IMR-90 (cell line): Measurements from ENCODE around the gene CCNB1. TPM values are rescaled to one million over a fixed set of nuclear protein-coding genes. Genes with fewer than 3 reads are reported as not detected.

Experiments
- ATAC-seq: fragments of 200-7000 bp; cut with Tn5 transposase; 2 replicates; pipeline ENCODE4 v1.9.1; 2020; ENCODE audit warnings: low read depth, mild to moderate bottlenecking, moderate library complexity
- BruUV-seq: library from RNA; stranded (reverse); fragments of 400-500 nt; replicated peaks from 2 replicates; lab custom pipeline; 2021; lab: Mats Ljungman, UMichigan
- CTCF ChIA-PET: fragments of 300-600 bp; formaldehyde crosslinking; extraction: SDS; loops from one replicate; lab custom pipeline; 2021; ENCODE audit warnings: antibody characterized with exemption; lab: Yijun Ruan, JAX
- POLR2A ChIA-PET: fragments of 300-600 bp; sonication (Branson Sonifier 250); formaldehyde crosslinking; loops from one replicate; lab custom pipeline; 2022; ENCODE audit warnings: antibody characterized with exemption; ENCODE audit not compliant: unreplicated experiment; lab: Charles Lee
- DNase-seq: peaks from one replicate; pipeline ENCODE4 v3.0.0; 2013
- H2AFZ ChIP-seq: replicated peaks from 2 replicates; pipeline ENCODE3; 2013; ENCODE audit warnings: low read length, mild to moderate bottlenecking; ENCODE audit not compliant: poor library complexity
- H2AK5ac ChIP-seq: 2 replicates; pipeline ENCODE4 v1.6.1; 2013; ENCODE audit warnings: low read depth, low read length, inconsistent platforms
- H2AK9ac ChIP-seq: replicated peaks from 2 replicates; pipeline ENCODE3; 2013; ENCODE audit warnings: mild to moderate bottlenecking, low read depth, low read length, moderate library complexity; ENCODE audit not compliant: poor library complexity
- H2BK120ac ChIP-seq: 2 replicates; pipeline ENCODE4 v1.6.1; 2013; ENCODE audit warnings: low read depth, low read length, inconsistent platforms
- H2BK15ac ChIP-seq: 3 replicates; pipeline ENCODE4 v1.6.1; 2013; ENCODE audit warnings: low read depth, low read length, inconsistent platforms
- H2BK20ac ChIP-seq: 2 replicates; pipeline ENCODE4 v1.6.1; 2013; ENCODE audit warnings: low read depth, mild to moderate bottlenecking, inconsistent platforms, low read length, moderate library complexity
- H2BK5ac ChIP-seq: 2 replicates; pipeline ENCODE4 v1.6.1; 2013; ENCODE audit warnings: mild to moderate bottlenecking, low read depth, low read length, inconsistent platforms; ENCODE audit not compliant: poor library complexity, severe bottlenecking
- H3K14ac ChIP-seq: replicated peaks from 2 replicates; pipeline ENCODE4 v1.6.1; 2013; ENCODE audit warnings: low read depth, low read length, inconsistent platforms
- H3K18ac ChIP-seq: 2 replicates; pipeline ENCODE4 v1.6.1; 2013; ENCODE audit warnings: low read depth, low read length, control low read depth
- H3K23ac ChIP-seq: 2 replicates; pipeline ENCODE4 v1.6.1; 2013; ENCODE audit warnings: low read depth, low read length, inconsistent platforms
- H3K27ac ChIP-seq: 2 replicates; pipeline ENCODE4 v1.5.1; 2013; ENCODE audit warnings: mild to moderate bottlenecking, control low read depth, low read length; ENCODE audit not compliant: insufficient read depth
- H3K27me3 ChIP-seq: 2 replicates; pipeline ENCODE4 v1.6.1; 2013; ENCODE audit warnings: low read length; ENCODE audit not compliant: control insufficient read depth, insufficient read depth
- H3K36me3 ChIP-seq: 2 replicates; pipeline ENCODE4 v1.6.1; 2013; ENCODE audit warnings: low read length, mixed read lengths; ENCODE audit not compliant: control insufficient read depth, insufficient read depth
- H3K4ac ChIP-seq: 2 replicates; pipeline ENCODE4 v1.6.1; 2013; ENCODE audit warnings: low read depth, low read length, inconsistent platforms
- H3K4me1 ChIP-seq: 2 replicates; pipeline ENCODE4 v1.6.1; 2013; ENCODE audit warnings: low read length, mixed read lengths; ENCODE audit not compliant: control insufficient read depth, insufficient read depth
- H3K4me2 ChIP-seq: 2 replicates; pipeline ENCODE4 v1.6.1; 2013; ENCODE audit warnings: low read depth, mild to moderate bottlenecking, control low read depth, low read length, moderate library complexity
- H3K4me3 ChIP-seq: 2 replicates; pipeline ENCODE4 v1.5.1; 2013; ENCODE audit warnings: low read depth, mild to moderate bottlenecking, control low read depth, low read length, moderate library complexity; ENCODE audit not compliant: insufficient read depth
- H3K56ac ChIP-seq: 2 replicates; pipeline ENCODE4 v1.6.1; 2013; ENCODE audit warnings: low read length, inconsistent platforms; ENCODE audit not compliant: insufficient read depth; ENCODE audit errors: extremely low read depth
- H3K79me1 ChIP-seq, 2 experiments: 2 replicates each; pipeline ENCODE4 v1.6.1; 2013; ENCODE audit warnings: low read length in 2 of 2, inconsistent platforms in 1 of 2, low read depth in 1 of 2
- H3K9ac ChIP-seq: 2 replicates; pipeline ENCODE4 v1.6.1; 2013; ENCODE audit warnings: low read depth, low read length, control low read depth
- H3K9me1 ChIP-seq: 2 replicates; pipeline ENCODE4 v1.6.1; 2013; ENCODE audit warnings: low read length, inconsistent platforms; ENCODE audit not compliant: insufficient read depth
- H3K9me3 ChIP-seq: 2 replicates; pipeline ENCODE4 v1.6.1; 2013; ENCODE audit warnings: low read length; ENCODE audit not compliant: control insufficient read depth, insufficient read depth
- H4K20me1 ChIP-seq: 2 replicates; pipeline ENCODE4 v1.6.1; 2013; ENCODE audit warnings: low read length, inconsistent platforms; ENCODE audit not compliant: insufficient read depth
- H4K5ac ChIP-seq: 2 replicates; pipeline ENCODE4 v1.6.1; 2013; ENCODE audit warnings: mild to moderate bottlenecking, low read depth, low read length, control low read depth
- H4K8ac ChIP-seq, 2 experiments: 2 replicates each; pipeline ENCODE4 v1.6.1; 2013; ENCODE audit warnings: low read depth in 2 of 2, low read length in 2 of 2, control low read depth in 1 of 2, inconsistent platforms in 1 of 2
- H4K91ac ChIP-seq: 2 replicates; pipeline ENCODE4 v1.6.1; 2013; ENCODE audit warnings: low read depth, low read length, inconsistent platforms; ENCODE audit not compliant: insufficient read depth
- BHLHE40 ChIP-seq: fragments of 150-350 bp; IDR thresholded peaks from 2 replicates; pipeline ENCODE4 v1.6.1; 2016; ENCODE audit warnings: mild to moderate bottlenecking, low read depth, low read length
- CEBPB ChIP-seq: IDR thresholded peaks from 2 replicates; pipeline ENCODE4 v1.6.1; 2012; ENCODE audit warnings: low read depth, low read length, improper control_type of control experiment
- CHD1 ChIP-seq: IDR thresholded peaks from 2 replicates; pipeline ENCODE4 v1.6.1; 2012; ENCODE audit warnings: low read depth, low read length, improper control_type of control experiment
- FOS ChIP-seq: fragments of 150-350 bp; IDR thresholded peaks from 2 replicates; pipeline ENCODE4 v1.6.1; 2016; ENCODE audit warnings: low read depth, low read length
- MAFK ChIP-seq: IDR thresholded peaks from 2 replicates; pipeline ENCODE4 v1.6.1; 2012; ENCODE audit warnings: low read depth, low read length, improper control_type of control experiment
- MAZ ChIP-seq: IDR thresholded peaks from 2 replicates; pipeline ENCODE4 v1.6.1; 2012; ENCODE audit warnings: low read depth, mild to moderate bottlenecking, low read length, improper control_type of control experiment, moderate library complexity, borderline replicate concordance
- MXI1 ChIP-seq: IDR thresholded peaks from 2 replicates; pipeline ENCODE4 v1.6.1; 2012; ENCODE audit warnings: low read depth, mild to moderate bottlenecking, low read length, moderate library complexity, borderline replicate concordance
- NFE2L2 ChIP-seq: fragments of 150-350 bp; IDR thresholded peaks from 2 replicates; pipeline ENCODE4 v1.6.1; 2016; ENCODE audit warnings: low read depth, mild to moderate bottlenecking, low read length
- POLR2A ChIP-seq: IDR thresholded peaks from 2 replicates; pipeline ENCODE4 v1.6.1; 2012; ENCODE audit warnings: mild to moderate bottlenecking, low read depth, low read length
- RAD21 ChIP-seq: IDR thresholded peaks from 2 replicates; pipeline ENCODE4 v1.6.1; 2012; ENCODE audit warnings: low read length, improper control_type of control experiment
- RCOR1 ChIP-seq: IDR thresholded peaks from 2 replicates; pipeline ENCODE4 v1.6.1; 2012; ENCODE audit warnings: mild to moderate bottlenecking, low read length, improper control_type of control experiment; ENCODE audit not compliant: insufficient replicate concordance
- RFX5 ChIP-seq: IDR thresholded peaks from 2 replicates; pipeline ENCODE4 v1.8.0; 2012; ENCODE audit warnings: low read depth, mild to moderate bottlenecking, low read length, moderate library complexity
- SMC3 ChIP-seq: fragments of 150-350 bp; IDR thresholded peaks from 2 replicates; pipeline ENCODE4 v1.6.1; 2016; ENCODE audit warnings: low read depth, mild to moderate bottlenecking, antibody characterized with exemption, low read length, moderate library complexity
- WGBS, 2 experiments: methylation state at CpG; one replicate each; pipeline versions ENCODE4 v1.1.5 to v1.1.7; 2013; ENCODE audit warnings: missing lambda C conversion rate in 2 of 2; ENCODE audit not compliant: insufficient read length in 1 of 2; ENCODE audit errors: extremely low coverage in 2 of 2; 5-methylcytosine and 5-hydroxymethylcytosine counted together
- dilution Hi-C: fragments of 300-500 bp; cut with HindIII; formaldehyde crosslinking; loops from one replicate; pipeline ENCODE4 v1.14.3; 2018; ENCODE audit warnings: low sequenced_read_pairs; ENCODE audit not compliant: unreplicated experiment
- in situ Hi-C: fragments of 300-500 bp; cut with MboI; formaldehyde crosslinking; loops from 3 replicates; pipeline ENCODE4 v1.14.3; 2019; ENCODE audit warnings: low sequenced_read_pairs, inconsistent platforms, mixed read lengths
- intact Hi-C: fragments of 100-400 bp; cut with micrococcal nuclease; formaldehyde crosslinking; loops from 2 replicates; pipeline ENCODE4 v1.10.0; 2022
- polyA plus RNA-seq, 3 experiments: library from polyadenylated mRNA; depleted of rRNA; stranded (reverse); fragments of >200 nt; gene quantifications; 2 replicates each; pipeline ENCODE4 v1.2.3, GENCODE V29; 2012; ENCODE audit warnings: low replicate concordance in 1 of 3
- total RNA-seq: library from RNA; depleted of rRNA; stranded (reverse); fragments of >200 nt; gene quantifications from 2 replicates; pipeline ENCODE4 v1.2.3, GENCODE V29; 2012
- TF ChIP-seq, protein P1 (sequence below): fragments of 150-350 bp; IDR thresholded peaks from 2 replicates; pipeline ENCODE4 v1.6.1; 2017; ENCODE audit warnings: mild to moderate bottlenecking, antibody characterized with exemption, low read length, low read depth
- TF ChIP-seq, protein P2 (sequence below): fragments of 150-350 bp; IDR thresholded peaks from 2 replicates; pipeline ENCODE4 v1.6.1; 2016; ENCODE audit warnings: low read depth, mild to moderate bottlenecking, low read length, moderate library complexity, borderline replicate concordance
- TF ChIP-seq, protein P3 (sequence below): conservative IDR thresholded peaks from 2 replicates; pipeline ENCODE4 v1.5.1; 2012; ENCODE audit warnings: mild to moderate bottlenecking, low read depth, low read length, improper control_type of control experiment

Gene CCNB1
- total and polyA plus RNA-seq, 2 of the 4 experiments (the other 2 are of a cell fraction), result 83.3 to 160 TPM

DNA sequence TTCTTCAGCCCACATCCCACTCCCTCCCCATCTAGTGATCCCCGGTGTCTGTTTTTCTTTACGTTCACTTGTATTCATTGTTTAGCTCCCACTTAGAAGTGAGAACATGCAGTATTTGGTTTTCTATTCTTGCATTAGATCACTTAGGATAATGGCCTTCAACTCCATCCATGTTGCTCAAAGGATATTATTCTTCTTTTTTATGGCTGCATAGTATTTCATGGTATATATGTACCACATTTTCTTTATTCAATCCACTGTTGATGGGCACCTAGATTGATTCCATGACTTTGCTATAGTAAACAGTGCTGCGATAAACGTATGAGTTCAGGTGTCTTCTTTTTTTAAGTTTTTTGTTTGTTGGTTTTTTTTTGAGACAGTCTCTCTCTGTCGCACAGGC is 29.1 kb upstream of the CCNB1 start:
- 100% methylated on average over 2 of the region's 5 CpGs; no CpG with 5 or more reads in 1 of the 2 experiments for WGBS, 2 experiments
- Histone ChIP-seq H3K4ac (no peak overlapping the region), H3K14ac (no peak overlapping the region), H3K9ac (no peak overlapping the region), H2BK15ac (no peak overlapping the region), H2AK9ac (no peak overlapping the region), H2AFZ (no peak overlapping the region), H3K4me2 (no peak overlapping the region), H3K79me1 (no peaks in the 10 kb centered on the region), H4K20me1 (no peaks in the 10 kb centered on the region), H2BK120ac (no peak overlapping the region), H2BK5ac (no peak overlapping the region), H4K8ac (no peak overlapping the region), H4K5ac (no peak overlapping the region), H3K9me1 (no peaks in the 10 kb centered on the region), H2AK5ac (no peak overlapping the region), H3K27ac (no peak overlapping the region), H3K4me1 (no peaks in the 10 kb centered on the region), H3K9me3 (no peaks in the 10 kb centered on the region), H3K27me3 (no peaks in the 10 kb centered on the region), H3K23ac (no peak overlapping the region), H3K18ac (no peak overlapping the region), H3K36me3 (peaks cover 2% of the 10 kb centered on the region; the same call in 1 of the 2 replicates), H3K56ac (no peak overlapping the region), H3K4me3 (no peak overlapping the region), H2BK20ac (no peak overlapping the region), H4K91ac (no peak overlapping the region)
- ATAC-seq, result no peak
- no peak for DNase-seq
- POLR2A ChIA-PET, result no interaction called here
- no TSS peak for BruUV-seq
- TF ChIP-seq MXI1 (no peak), CEBPB (no peak), BHLHE40 (no peak), RFX5 (no peak), POLR2A (no peak), MAFK (no peak), RCOR1 (no peak), SMC3 (no peak), MAZ (no peak), NFE2L2 (no peak), FOS (no peak), CHD1 (no peak), RAD21 (no peak)
- TF ChIP-seq, protein P1, sequence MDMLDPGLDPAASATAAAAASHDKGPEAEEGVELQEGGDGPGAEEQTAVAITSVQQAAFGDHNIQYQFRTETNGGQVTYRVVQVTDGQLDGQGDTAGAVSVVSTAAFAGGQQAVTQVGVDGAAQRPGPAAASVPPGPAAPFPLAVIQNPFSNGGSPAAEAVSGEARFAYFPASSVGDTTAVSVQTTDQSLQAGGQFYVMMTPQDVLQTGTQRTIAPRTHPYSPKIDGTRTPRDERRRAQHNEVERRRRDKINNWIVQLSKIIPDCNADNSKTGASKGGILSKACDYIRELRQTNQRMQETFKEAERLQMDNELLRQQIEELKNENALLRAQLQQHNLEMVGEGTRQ, result no peak
- TF ChIP-seq, protein P2, sequence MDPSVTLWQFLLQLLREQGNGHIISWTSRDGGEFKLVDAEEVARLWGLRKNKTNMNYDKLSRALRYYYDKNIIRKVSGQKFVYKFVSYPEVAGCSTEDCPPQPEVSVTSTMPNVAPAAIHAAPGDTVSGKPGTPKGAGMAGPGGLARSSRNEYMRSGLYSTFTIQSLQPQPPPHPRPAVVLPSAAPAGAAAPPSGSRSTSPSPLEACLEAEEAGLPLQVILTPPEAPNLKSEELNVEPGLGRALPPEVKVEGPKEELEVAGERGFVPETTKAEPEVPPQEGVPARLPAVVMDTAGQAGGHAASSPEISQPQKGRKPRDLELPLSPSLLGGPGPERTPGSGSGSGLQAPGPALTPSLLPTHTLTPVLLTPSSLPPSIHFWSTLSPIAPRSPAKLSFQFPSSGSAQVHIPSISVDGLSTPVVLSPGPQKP, result no peak
- TF ChIP-seq, protein P3, sequence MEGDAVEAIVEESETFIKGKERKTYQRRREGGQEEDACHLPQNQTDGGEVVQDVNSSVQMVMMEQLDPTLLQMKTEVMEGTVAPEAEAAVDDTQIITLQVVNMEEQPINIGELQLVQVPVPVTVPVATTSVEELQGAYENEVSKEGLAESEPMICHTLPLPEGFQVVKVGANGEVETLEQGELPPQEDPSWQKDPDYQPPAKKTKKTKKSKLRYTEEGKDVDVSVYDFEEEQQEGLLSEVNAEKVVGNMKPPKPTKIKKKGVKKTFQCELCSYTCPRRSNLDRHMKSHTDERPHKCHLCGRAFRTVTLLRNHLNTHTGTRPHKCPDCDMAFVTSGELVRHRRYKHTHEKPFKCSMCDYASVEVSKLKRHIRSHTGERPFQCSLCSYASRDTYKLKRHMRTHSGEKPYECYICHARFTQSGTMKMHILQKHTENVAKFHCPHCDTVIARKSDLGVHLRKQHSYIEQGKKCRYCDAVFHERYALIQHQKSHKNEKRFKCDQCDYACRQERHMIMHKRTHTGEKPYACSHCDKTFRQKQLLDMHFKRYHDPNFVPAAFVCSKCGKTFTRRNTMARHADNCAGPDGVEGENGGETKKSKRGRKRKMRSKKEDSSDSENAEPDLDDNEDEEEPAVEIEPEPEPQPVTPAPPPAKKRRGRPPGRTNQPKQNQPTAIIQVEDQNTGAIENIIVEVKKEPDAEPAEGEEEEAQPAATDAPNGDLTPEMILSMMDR, result no peak
- in situ Hi-C loops (no loop called here), intact Hi-C loops (no loop called here), dilution Hi-C loops (no loop called here)
- CTCF ChIA-PET, result no interaction called here
